WERI-Rb-1 (cell line): Measurements from ENCODE around the gene SLC25A28.

Experiments
- DNase-seq: peaks from one replicate; pipeline ENCODE4 v3.0.0-alpha.2; 2020
- H3K27ac ChIP-seq: fragments of 250-450 bp; sonication (Bioruptor Pico); 2 replicates; pipeline ENCODE4 v1.5.1; 2020; ENCODE audit warnings: mild to moderate bottlenecking, moderate library complexity
- H3K27me3 ChIP-seq: fragments of 250-450 bp; sonication (Bioruptor Pico); 2 replicates; pipeline ENCODE4 v1.5.1; 2021; ENCODE audit warnings: mild to moderate bottlenecking, low read depth, moderate library complexity; ENCODE audit not compliant: insufficient read depth, severe bottlenecking
- H3K36me3 ChIP-seq: fragments of 250-450 bp; sonication (Bioruptor Pico); 2 replicates; pipeline ENCODE4 v1.5.1; 2020; ENCODE audit warnings: mild to moderate bottlenecking, moderate library complexity
- H3K4me3 ChIP-seq: 2 replicates; pipeline ENCODE4 v1.5.1; 2011; ENCODE audit warnings: low read depth, mild to moderate bottlenecking, control low read depth, low read length
- H3K9me3 ChIP-seq: fragments of 250-450 bp; sonication (Bioruptor Pico); 2 replicates; pipeline ENCODE4 v1.5.1; 2021; ENCODE audit warnings: mild to moderate bottlenecking, moderate library complexity; ENCODE audit not compliant: severe bottlenecking
- CTCF ChIP-seq: IDR thresholded peaks from 2 replicates; pipeline ENCODE4 v1.5.1; 2011; ENCODE audit warnings: low read depth, mild to moderate bottlenecking, control low read depth, inconsistent platforms, low read length

Gene SLC25A28

GRCh38 chr10:99659868-99660366, 39.7 kb upstream of the SLC25A28 start:
- Histone ChIP-seq H3K4me3 (peak overlapping the region; percentile 96), H3K36me3 (peaks cover 12% of the 10 kb centered on the region), H3K27ac (peak overlapping the region; percentile 66), H3K9me3 (no peaks in the 10 kb centered on the region), H3K27me3 (no peaks in the 10 kb centered on the region)
- TF ChIP-seq CTCF: no peak
- no peak for DNase-seq

- Histone ChIP-seq H3K9me3 (no peaks in the 10 kb centered on the region), H3K27ac (peak within 1 kb of the TSS; percentile 66), H3K36me3 (peaks cover 12% of the 10 kb centered on the region), H3K4me3 (peak within 1 kb of the TSS; percentile 96), H3K27me3 (no peaks in the 10 kb centered on the region)
- TF ChIP-seq CTCF: no peak
- DNase-seq: peak; percentile 97
These were observed 39.0 kb upstream of the SLC25A28 start, which contains the start of gene ENTPD7 for GRCh38 chr10:99659031-99659867. TSS of gene ENTPD7 (plus strand) at chr10:99659509. CDS start at chr10:99659957, 448 bp downstream.

DNA sequence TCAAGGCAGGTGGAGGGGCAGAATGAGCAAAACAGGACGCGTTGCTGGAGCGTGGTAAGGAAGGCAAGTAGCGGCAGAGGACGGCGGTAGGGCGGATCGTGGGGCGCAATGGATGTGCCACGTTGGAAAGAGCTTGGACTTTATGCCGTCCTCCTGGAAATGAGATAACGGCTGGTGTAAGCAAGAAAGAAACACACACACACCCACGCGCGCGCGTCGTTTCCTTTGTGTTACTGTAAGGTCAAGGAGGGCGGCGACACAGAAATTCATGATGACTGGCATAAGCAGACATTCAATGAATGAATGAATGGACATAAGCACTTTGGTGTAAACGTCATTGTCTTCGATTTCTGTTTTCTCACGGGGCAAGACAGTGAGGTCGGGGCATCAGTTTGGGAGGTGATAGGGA, 38.4 kb upstream of the SLC25A28 start:
- Histone ChIP-seq H3K27ac (no peak overlapping the region), H3K9me3 (no peaks in the 10 kb centered on the region), H3K27me3 (no peaks in the 10 kb centered on the region), H3K36me3 (peaks cover 12% of the 10 kb centered on the region), H3K4me3 (peak overlapping the region; percentile 96)
- no peak for TF ChIP-seq CTCF
- peak; percentile 9 for DNase-seq

GRCh38 chr10:99656199-99657064, 36.2 kb upstream of the SLC25A28 start:
- no peak for DNase-seq
- no peak for TF ChIP-seq CTCF
- H3K27ac ChIP-seq: no peak overlapping the region
- H3K4me3 ChIP-seq: no peak overlapping the region
- H3K9me3 ChIP-seq: no peaks in the 10 kb centered on the region
- H3K36me3 ChIP-seq: peaks cover 2% of the 10 kb centered on the region; the same call in 1 of the 2 replicates
- no peaks in the 10 kb centered on the region for H3K27me3 ChIP-seq

DNA sequence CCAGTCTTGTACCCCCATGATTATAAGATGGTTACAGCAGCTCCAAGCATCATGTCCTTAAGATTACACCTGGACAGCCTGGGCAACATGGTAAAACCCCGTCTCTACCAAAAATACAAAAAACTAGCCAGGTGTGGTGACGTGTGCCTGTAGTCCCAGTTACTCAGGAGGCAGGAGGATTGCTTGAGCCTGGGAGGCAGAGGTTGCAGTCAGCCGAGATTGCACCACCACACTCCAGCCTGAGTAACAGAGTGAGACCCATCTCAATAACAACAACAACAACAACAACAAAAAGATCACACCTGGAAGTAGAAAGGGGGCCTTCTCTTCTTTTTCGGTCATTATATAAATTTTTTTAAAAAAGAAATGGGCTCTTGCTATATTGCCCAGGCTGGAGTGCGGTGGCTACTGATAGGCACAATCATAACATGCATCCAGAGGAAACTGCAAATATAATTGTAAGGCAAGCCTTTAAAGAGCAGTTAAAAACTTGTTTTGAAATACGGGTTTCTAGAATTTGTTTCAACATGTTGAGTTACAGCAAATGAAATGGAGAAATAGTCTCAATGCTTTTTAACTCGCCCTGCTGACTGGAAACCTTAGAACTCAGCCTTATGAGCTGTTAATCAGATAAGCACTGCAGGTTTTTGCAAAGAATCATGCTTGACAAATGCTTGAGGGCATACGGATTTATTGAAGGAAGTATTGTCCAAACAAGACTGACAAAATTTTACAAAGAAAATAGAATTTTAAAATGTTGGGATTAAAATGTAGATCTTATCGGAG, 34.3 kb upstream of the SLC25A28 start:
- Histone ChIP-seq H3K9me3 (no peaks in the 10 kb centered on the region), H3K4me3 (no peak overlapping the region), H3K27ac (no peak overlapping the region), H3K36me3 (no peaks in the 10 kb centered on the region), H3K27me3 (no peaks in the 10 kb centered on the region)
- TF ChIP-seq CTCF: no peak
- DNase-seq: no peak
